K562 (cell line): ENCODE measurements around the gene PUM1. TPM values are rescaled to one million over a fixed set of nuclear protein-coding genes. Genes with fewer than 3 reads are reported as not detected.

Source experiments
- AFF1 ChIP-seq, 2 experiments: fragments of 450-650 bp; IDR thresholded peaks; 2 replicates each; pipeline ENCODE4 v1.6.1; 2018; ENCODE audit warnings: mild to moderate bottlenecking in 2 of 2, low read depth in 1 of 2; ENCODE audit not compliant: partially characterized antibody in 2 of 2
- CHAMP1 ChIP-seq: fragments of 450-650 bp; IDR thresholded peaks from 2 replicates; pipeline ENCODE4 v1.6.1; 2016; ENCODE audit warnings: mild to moderate bottlenecking
- CXXC5 ChIP-seq: fragments of 250-450 bp; sonication (Bioruptor Pico); IDR thresholded peaks from 2 replicates; pipeline ENCODE4 v1.8.0; 2022; ENCODE audit warnings: inconsistent platforms, mild to moderate bottlenecking, moderate library complexity
- DACH1 ChIP-seq: fragments of 450-650 bp; IDR thresholded peaks from 2 replicates; pipeline ENCODE4 v1.6.1; 2018; ENCODE audit not compliant: partially characterized antibody
- FOSL1 ChIP-seq: fragments of 200-800 bp; sonication (Bioruptor generic); conservative IDR thresholded peaks from 2 replicates; pipeline ENCODE4 v1.6.1; 2016; ENCODE audit warnings: missing genetic modification characterization, missing compliant biosample characterization
- FOXK1 ChIP-seq: sonication (generic); formaldehyde crosslinking; IDR thresholded peaks from 2 replicates; pipeline ENCODE4 v1.8.0; 2022; ENCODE audit warnings: missing genetic modification reagents, mild to moderate bottlenecking, borderline replicate concordance
- KLF10 ChIP-seq: fragments of 250-450 bp; sonication (Bioruptor Pico); IDR thresholded peaks from 2 replicates; pipeline ENCODE4 v1.6.1; 2021; ENCODE audit warnings: matching md5 sums
- MEIS2 ChIP-seq: fragments of 450-650 bp; IDR thresholded peaks from 2 replicates; pipeline ENCODE4 v1.6.1; 2014; ENCODE audit warnings: mild to moderate bottlenecking; ENCODE audit not compliant: partially characterized antibody
- MTA1 ChIP-seq: fragments of 450-650 bp; IDR thresholded peaks from 2 replicates; pipeline ENCODE4 v1.6.1; 2017; ENCODE audit warnings: borderline replicate concordance
- NR2F6 ChIP-seq: fragments of 450-650 bp; formaldehyde crosslinking; IDR thresholded peaks from 2 replicates; pipeline ENCODE4 v1.4.0; 2020; ENCODE audit warnings: mild to moderate bottlenecking
- NR4A1 ChIP-seq, 2 experiments: fragments of 250-450 bp in 1 of 2; fragments of 450-650 bp in 1 of 2; sonication (Bioruptor Pico) in 1 of 2; IDR thresholded peaks; 2 replicates each; pipeline versions ENCODE4 v1.4.0 to v1.6.1; 2016 to 2020; ENCODE audit warnings: mild to moderate bottlenecking in 2 of 2, missing compliant biosample characterization in 1 of 2, missing genetic modification characterization in 1 of 2, moderate library complexity in 1 of 2
- PTBP1 ChIP-seq: fragments of 200-400 bp; formaldehyde crosslinking; IDR thresholded peaks from 2 replicates; pipeline ENCODE4 v1.6.1; 2017; ENCODE audit warnings: low read depth, low read length
- SAFB2 ChIP-seq: fragments of 200-400 bp; formaldehyde crosslinking; IDR thresholded peaks from 2 replicates; pipeline ENCODE4 v1.6.1; 2018; ENCODE audit warnings: borderline replicate concordance, low read length, low read depth, moderate library complexity; ENCODE audit not compliant: severe bottlenecking
- SMAD4 ChIP-seq: fragments of 250-450 bp; sonication (Bioruptor Pico); conservative IDR thresholded peaks from 2 replicates; pipeline ENCODE4 v1.8.0; 2021; ENCODE audit warnings: inconsistent platforms, mild to moderate bottlenecking, moderate library complexity
- SRSF3 ChIP-seq: fragments of 200-400 bp; formaldehyde crosslinking; IDR thresholded peaks from 2 replicates; pipeline ENCODE4 v1.6.1; 2016; ENCODE audit warnings: mild to moderate bottlenecking, low read length, moderate library complexity; ENCODE audit not compliant: insufficient read depth
- XRCC4 ChIP-seq: IDR thresholded peaks from one replicate; pipeline ENCODE4 v1.6.1; 2011; ENCODE audit not compliant: insufficient read depth, insufficient read length; ENCODE audit errors: extremely low read depth
- ZNF184 ChIP-seq: sonication (generic); formaldehyde crosslinking; IDR thresholded peaks from 2 replicates; pipeline ENCODE4 v1.5.0; 2020; ENCODE audit warnings: missing genetic modification reagents
- ZNF507 ChIP-seq: conservative IDR thresholded peaks from 2 replicates; pipeline ENCODE4 v1.6.1; 2017; ENCODE audit warnings: missing genetic modification characterization, missing compliant biosample characterization
- ZNF518B ChIP-seq: fragments of 250-450 bp; sonication (Bioruptor Pico); IDR thresholded peaks from 2 replicates; pipeline ENCODE4 v1.5.0; 2021; ENCODE audit warnings: mild to moderate bottlenecking, moderate library complexity
- polyA plus RNA-seq, 8 experiments: library from polyadenylated mRNA; depleted of rRNA in 4 of 8; stranded (reverse) in 5 of 8; unstranded in 3 of 8; fragments of >200 nt; fragmentation: Nextera tagmentation in 2 of 8; fragmentation: Illumina TruSeq in 1 of 8; extraction: Ambion mirVana in 2 of 8; extraction: Trizol in 1 of 8; gene quantifications; 2 replicates each; pipeline versions ENCODE4 v1.2.1 to v1.2.3, GENCODE V29; 2011 to 2014; ENCODE audit warnings: inconsistent platforms in 1 of 8, missing spikeins in 1 of 8
- total RNA-seq, 7 experiments: library from RNA; depleted of rRNA in 6 of 7; stranded (reverse); fragments of >200 nt in 6 of 7; fragmentation: Illumina TruSeq in 2 of 7; extraction: Trizol in 2 of 7; gene quantifications; 2 replicates each; pipeline versions ENCODE4 v1.2.1 to v1.2.3, GENCODE V29; 2011 to 2021; ENCODE audit warnings: low replicate concordance in 1 of 7

Gene PUM1
- total and polyA plus RNA-seq, 9 of the 15 experiments (the other 6 are each of a cell fraction or from before 2014, with no cell fraction given), result 37.7 to 104 (median 55.7) TPM

DNA sequence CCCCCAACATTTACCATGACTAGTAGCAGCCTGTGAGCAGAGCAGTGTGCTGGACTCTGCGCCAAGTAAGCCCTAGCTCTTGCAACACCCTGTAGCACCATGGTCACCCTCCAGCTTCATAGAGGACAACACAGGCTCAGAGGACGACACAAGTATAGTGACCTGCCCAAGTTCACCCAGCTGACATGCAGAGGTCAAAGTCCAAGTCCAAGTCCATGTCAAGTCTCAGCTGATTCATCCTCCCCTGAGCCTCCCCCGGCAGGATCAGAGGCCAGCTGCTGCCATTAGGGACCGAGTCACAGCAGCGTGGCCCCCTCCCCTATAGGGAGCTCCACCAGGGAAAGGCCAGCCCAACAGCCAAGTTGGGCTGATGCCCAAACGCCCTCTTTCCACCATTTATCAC is 172.8 kb downstream of the PUM1 start (continued):
- TF ChIP-seq KLF10 (CRISPR knock-in tag), result no peak
- peak; percentile 84 for TF ChIP-seq DACH1
- peak; percentile 53 for TF ChIP-seq FOSL1
- TF ChIP-seq ZNF507, result no peak
- TF ChIP-seq ZNF518B (CRISPR knock-in tag), result no peak
- peak; percentile 31; the same call in 1 of the 2 replicates for TF ChIP-seq CXXC5 (CRISPR knock-in tag)
- peak; percentile 34 for TF ChIP-seq MEIS2
- TF ChIP-seq SRSF3, result no peak
- no peak for TF ChIP-seq ZNF184 (CRISPR knock-in tag)
- no peak for TF ChIP-seq CHAMP1
- no peak for TF ChIP-seq PTBP1
- peak; percentile 30; the same call in 1 of the 2 replicates for TF ChIP-seq SMAD4 (CRISPR knock-in tag)
- TF ChIP-seq NR4A1 (CRISPR knock-in tag; IDR thresholded peaks at IDR 0.05), result no peak
- no peak for TF ChIP-seq NR4A1 (tag; IDR thresholded peaks at IDR 0.05)
- no peak for TF ChIP-seq AFF1 (IDR thresholded peaks at IDR 0.05; ENCODE audit: low read depth in 1 of 2, partially characterized antibody in 2 of 2)
- TF ChIP-seq XRCC4, result no peak
- no peak for TF ChIP-seq SAFB2
- no peak for TF ChIP-seq MTA1
- peak; percentile 59; the same call in 1 of the 2 replicates for TF ChIP-seq FOXK1
- TF ChIP-seq NR2F6 (CRISPR knock-in tag), result no peak
